K562 (cell line): Measurements from ENCODE around the gene NUP188. TPM values are rescaled to one million over a fixed set of nuclear protein-coding genes. Genes with fewer than 3 reads are reported as not detected.
A peak's percentile ranks its signal among the peaks of the same experiment; 100 is the strongest.

Source experiments
- ATAC-seq: fragments of 200-7000 bp; cut with Tn5 transposase; 3 replicates; pipeline ENCODE4 v1.9.1; 2020; ENCODE audit warnings: moderate library complexity
- BruUV-seq: library from RNA; stranded (reverse); fragments of 400-500 nt; replicated peaks from 2 replicates; lab custom pipeline; 2021; lab: Mats Ljungman, UMichigan
- CTCF ChIA-PET: fragments of 300-600 bp; formaldehyde crosslinking; extraction: SDS; loops from one replicate; lab custom pipeline; 2021; ENCODE audit warnings: low intra/inter-chr PET ratio; lab: Yijun Ruan, JAX
- POLR2A ChIA-PET: fragments of 300-600, 350-650 bp; sonication (Branson Sonifier 250); formaldehyde crosslinking; extraction: SDS; loops from one replicate; lab custom pipeline; 2021; ENCODE audit warnings: antibody characterized with exemption, inconsistent platforms; lab: Yijun Ruan, JAX
- DNase-seq, 4 experiments: peaks; one replicate each; pipeline versions ENCODE4 v3.0.0 to v3.0.0-alpha.2; 2011 to 2018; ENCODE audit warnings: low spot score in 3 of 4, mixed read lengths in 3 of 4; ENCODE audit errors: extremely low read depth in 1 of 4
- FAIRE-seq: peaks from 2 replicates; lab custom pipeline; 2011; peaks lifted over from hg19 to GRCh38; lab: Jason Lieb, UNC
- H2AFZ ChIP-seq: 2 replicates; pipeline ENCODE4 v1.6.0; 2011; ENCODE audit warnings: low read depth, low read length, control low read depth, inconsistent platforms
- H3K27ac ChIP-seq: fragments of 200-600 bp; 3 replicates; pipeline ENCODE4 v1.8.0; 2011; ENCODE audit warnings: low read depth, mild to moderate bottlenecking, control low read depth, inconsistent platforms, low read length, moderate library complexity, mixed read lengths; ENCODE audit errors: extremely low read depth
- H3K27me3 ChIP-seq, 2 experiments: fragments of 300-600 bp in 1 of 2; 2 replicates in 1 of 2; 3 replicates in 1 of 2; pipeline versions ENCODE4 v1.6.0 to v1.8.0; 2011; ENCODE audit warnings: inconsistent platforms in 2 of 2, low read length in 2 of 2, mild to moderate bottlenecking in 1 of 2, mixed read lengths in 1 of 2, moderate library complexity in 1 of 2; ENCODE audit not compliant: control insufficient read depth in 2 of 2, insufficient read depth in 2 of 2
- H3K36me3 ChIP-seq: fragments of 300-600 bp; 3 replicates; pipeline ENCODE4 v1.8.0; 2011; ENCODE audit warnings: mild to moderate bottlenecking, low read length, inconsistent platforms; ENCODE audit not compliant: control insufficient read depth, insufficient read depth
- H3K4me1 ChIP-seq, 2 experiments: fragments of 200-600 bp in 1 of 2; replicated peaks in 1 of 2; 2 replicates in 1 of 2; 3 replicates in 1 of 2; pipeline versions ENCODE4 v1.5.1 to v1.8.0; 2011; ENCODE audit warnings: inconsistent platforms in 2 of 2, low read length in 2 of 2, mild to moderate bottlenecking in 1 of 2, mixed read lengths in 1 of 2, moderate library complexity in 1 of 2; ENCODE audit not compliant: control insufficient read depth in 2 of 2, insufficient read depth in 2 of 2
- H3K4me2 ChIP-seq: 2 replicates; pipeline ENCODE4 v1.6.1; 2011; ENCODE audit warnings: low read length, control low read depth, inconsistent platforms, mixed read lengths; ENCODE audit not compliant: insufficient read depth
- H3K4me3 ChIP-seq: fragments of 200-600 bp; sonication (generic), shearing (Covaris generic); 2 replicates; pipeline ENCODE4 v1.5.1; 2016; ENCODE audit warnings: control low read depth, inconsistent platforms
- H3K79me2 ChIP-seq: fragments of 200-600 bp; 3 replicates; pipeline ENCODE4 v1.8.0; 2011; ENCODE audit warnings: low read length, inconsistent platforms; ENCODE audit not compliant: control insufficient read depth, insufficient read depth
- H3K9ac ChIP-seq, 2 experiments: 2 replicates each; pipeline versions ENCODE4 v1.6.0 to v1.6.1; 2011; ENCODE audit warnings: low read depth in 2 of 2, low read length in 2 of 2, control low read depth in 1 of 2, inconsistent platforms in 1 of 2, mild to moderate bottlenecking in 1 of 2, mixed read lengths in 1 of 2; ENCODE audit not compliant: insufficient read depth in 1 of 2
- H3K9me1 ChIP-seq: one replicate; pipeline ENCODE4 v1.6.0; 2011; ENCODE audit warnings: inconsistent platforms, mild to moderate bottlenecking, low read length, moderate library complexity; ENCODE audit not compliant: control insufficient read depth, insufficient read depth
- H3K9me3 ChIP-seq: replicated peaks from 2 replicates; pipeline ENCODE4 v1.5.1; 2011; ENCODE audit warnings: low read depth, low read length, inconsistent platforms; ENCODE audit not compliant: control insufficient read depth, insufficient read depth
- H4K20me1 ChIP-seq: replicated peaks from 2 replicates; pipeline ENCODE4 v1.6.1; 2011; ENCODE audit warnings: low read length, inconsistent platforms, mixed read lengths; ENCODE audit not compliant: control insufficient read depth, insufficient read depth
- HDAC8 ChIP-seq: fragments of 450-650 bp; IDR thresholded peaks from 2 replicates; pipeline ENCODE4 v1.6.1; 2016; ENCODE audit warnings: mild to moderate bottlenecking, missing genetic modification characterization, moderate library complexity, missing compliant biosample characterization
- MCM7 ChIP-seq, 2 experiments: fragments of 450-650 bp; IDR thresholded peaks; 2 replicates each; pipeline ENCODE4 v1.6.1; 2016 to 2018
- MIER1 ChIP-seq: fragments of 450-650 bp; IDR thresholded peaks from 2 replicates; pipeline ENCODE4 v1.6.1; 2016; ENCODE audit warnings: antibody characterized with exemption, mild to moderate bottlenecking, low read depth
- MYNN ChIP-seq, 2 experiments: sonication (generic); formaldehyde crosslinking in 1 of 2; IDR thresholded peaks; 2 replicates each; pipeline versions ENCODE4 v1.5.0 to v1.6.1; 2016 to 2020; ENCODE audit warnings: antibody characterized with exemption in 1 of 2, missing genetic modification reagents in 1 of 2
- NFIC ChIP-seq: fragments of 450-650 bp; IDR thresholded peaks from 2 replicates; pipeline ENCODE4 v1.6.1; 2017; ENCODE audit warnings: mild to moderate bottlenecking, inconsistent platforms
- POLR2A ChIP-seq: fragments of 450-650 bp; conservative IDR thresholded peaks from 2 replicates; pipeline ENCODE4 v1.6.1; 2016
- POLR2AphosphoS2 ChIP-seq: IDR thresholded peaks from 2 replicates; pipeline ENCODE4 v1.6.1; 2012; ENCODE audit warnings: low read length, improper control_type of control experiment
- POLR2G ChIP-seq: fragments of 200-400 bp; formaldehyde crosslinking; IDR thresholded peaks from 2 replicates; pipeline ENCODE4 v1.6.1; 2017; ENCODE audit warnings: low read depth, mild to moderate bottlenecking, antibody characterized with exemption, low read length, moderate library complexity
- RBM22 ChIP-seq: fragments of 200-400 bp; formaldehyde crosslinking; IDR thresholded peaks from 2 replicates; pipeline ENCODE4 v1.6.1; 2018; ENCODE audit warnings: low read length, low read depth; ENCODE audit not compliant: poor library complexity, severe bottlenecking
- SUPT5H ChIP-seq: fragments of 450-650 bp; IDR thresholded peaks from 2 replicates; pipeline ENCODE4 v1.6.1; 2016
- ZNF280B ChIP-seq: fragments of 250-450 bp; sonication (Bioruptor Pico); IDR thresholded peaks from 2 replicates; pipeline ENCODE4 v1.5.1; 2021; ENCODE audit warnings: mild to moderate bottlenecking
- ZNF785 ChIP-seq: fragments of 250-450 bp; sonication (Bioruptor Pico); IDR thresholded peaks from 2 replicates; pipeline ENCODE4 v1.4.0; 2020; ENCODE audit warnings: mild to moderate bottlenecking
- WGBS: fragments of 100-300 bp; shearing (Covaris generic); methylation state at CpG from one replicate; pipeline ENCODE4 v1.1.6; 2016; ENCODE audit warnings: low coverage, mixed read lengths; ENCODE audit not compliant: insufficient coverage; ENCODE audit errors: missing lambda C conversion rate; 5-methylcytosine and 5-hydroxymethylcytosine counted together
- in situ Hi-C: fragments of 300-500 bp; cut with MboI; formaldehyde crosslinking; loops from 4 replicates; pipeline ENCODE4 v1.15.0; 2018; ENCODE audit warnings: inconsistent platforms, mixed read lengths
- intact Hi-C: fragments of 100-400 bp; cut with micrococcal nuclease; formaldehyde crosslinking; loops from 2 replicates; pipeline ENCODE4 v1.14.2; 2022
- polyA plus RNA-seq, 8 experiments: library from polyadenylated mRNA; depleted of rRNA in 4 of 8; stranded (reverse) in 5 of 8; unstranded in 3 of 8; fragments of >200 nt; fragmentation: Nextera tagmentation in 2 of 8; fragmentation: Illumina TruSeq in 1 of 8; extraction: Ambion mirVana in 2 of 8; extraction: Trizol in 1 of 8; gene quantifications; 2 replicates each; pipeline versions ENCODE4 v1.2.1 to v1.2.3, GENCODE V29; 2011 to 2014; ENCODE audit warnings: inconsistent platforms in 1 of 8, missing spikeins in 1 of 8
- total RNA-seq, 7 experiments: library from RNA; depleted of rRNA in 6 of 7; stranded (reverse); fragments of >200 nt in 6 of 7; fragmentation: Illumina TruSeq in 2 of 7; extraction: Trizol in 2 of 7; gene quantifications; 2 replicates each; pipeline versions ENCODE4 v1.2.1 to v1.2.3, GENCODE V29; 2011 to 2021; ENCODE audit warnings: low replicate concordance in 1 of 7

Gene NUP188
- total and polyA plus RNA-seq, 9 of the 15 experiments (the other 6 are each of a cell fraction or from before 2014, with no cell fraction given), result 11.7 to 135 (median 70.6) TPM

GRCh38 chr9:129007035-129007765 lies 59.7 kb downstream of the NUP188 start (continued):
- TF ChIP-seq NFIC (peak; percentile 96), ZNF280B (no peak), SUPT5H (0 out of 2 replicates have a peak, but pooled peaks have one; percentile 3), POLR2AphosphoS2 (peak; percentile 65; the same call in 1 of the 2 replicates)
- TF ChIP-seq, all 486 proteins: peak for 6

GRCh38 chr9:129007766-129008468 lies 60.4 kb downstream of the NUP188 start:
- Histone ChIP-seq H3K79me2 (no peaks in the 10 kb centered on the region), H3K9ac (peak overlapping the region in 1 of 2 experiments; percentile 67; a peak in 2 of 4 replicates), H3K36me3 (peaks cover 92% of the 10 kb centered on the region), H2AFZ (no peak overlapping the region), H3K4me3 (no peak overlapping the region), H4K20me1 (peaks cover 17% of the 10 kb centered on the region), H3K4me1 (peaks cover 0 to 46% of the 10 kb centered on the region in 2 experiments; a peak in 3 of 5 replicates), H3K27me3 (no peaks in the 10 kb centered on the region), H3K9me1 (no peaks in the 10 kb centered on the region), H3K9me3 (no peaks in the 10 kb centered on the region), H3K4me2 (no peak overlapping the region), H3K27ac (no peak overlapping the region)
- 92% methylated on average over 15 of the region's 18 CpGs for WGBS
- CTCF ChIA-PET, result no interaction called here
- POLR2A ChIA-PET, result interaction anchor here (1.0 to 3.4 kb wide), 2 partner anchors 15 to 619 kb away, joined by 4 to 15 read pairs; partner anchors contain the start of gene NTMT1
- TF ChIP-seq POLR2A (peak; percentile 9; the same call in 1 of the 2 replicates), MCM7 (IDR thresholded peaks at IDR 0.05) (no peak), SUPT5H (peak; percentile 26; the same call in 1 of the 2 replicates), MIER1 (no peak), ZNF785 (CRISPR knock-in tag) (no peak), POLR2G (peak; percentile 76), RBM22 (peak; percentile 74), HDAC8 (no peak), MYNN (IDR thresholded peaks at IDR 0.05) (0 out of 2 replicates have a peak, but pooled peaks have one; percentile 14), MYNN (CRISPR knock-in tag; IDR thresholded peaks at IDR 0.05) (no peak)
- ATAC-seq (no peak), FAIRE-seq (no peak), DNase-seq (no peak)
- TSS peak; percentile 25 for BruUV-seq
- in situ Hi-C loops (no loop called here), intact Hi-C loops (loop anchor here (5.0 kb wide), 1 partner anchor 276 kb away; no protein-coding TSS in a partner anchor)
